Fibroblast of lung (primary cell): Measurements from ENCODE around the gene MRM3.

ENCODE experiments used
- EZH2 ChIP-seq: IDR thresholded peaks from 2 replicates; pipeline ENCODE4 v1.5.1; 2012; ENCODE audit warnings: low read length, control low read depth, mild to moderate bottlenecking; ENCODE audit errors: missing control alignments
- TF ChIP-seq, protein P1 (sequence below), 2 donors: IDR thresholded peaks in 1 of 2; conservative IDR thresholded peaks in 1 of 2; 1 replicate in 1 of 2; 2 replicates in 1 of 2; pipeline ENCODE4 v1.5.1; 2011 to 2012; ENCODE audit warnings: low read length in 2 of 2, control low read depth in 1 of 2, inconsistent platforms in 1 of 2, low read depth in 1 of 2, mild to moderate bottlenecking in 1 of 2

DNA sequence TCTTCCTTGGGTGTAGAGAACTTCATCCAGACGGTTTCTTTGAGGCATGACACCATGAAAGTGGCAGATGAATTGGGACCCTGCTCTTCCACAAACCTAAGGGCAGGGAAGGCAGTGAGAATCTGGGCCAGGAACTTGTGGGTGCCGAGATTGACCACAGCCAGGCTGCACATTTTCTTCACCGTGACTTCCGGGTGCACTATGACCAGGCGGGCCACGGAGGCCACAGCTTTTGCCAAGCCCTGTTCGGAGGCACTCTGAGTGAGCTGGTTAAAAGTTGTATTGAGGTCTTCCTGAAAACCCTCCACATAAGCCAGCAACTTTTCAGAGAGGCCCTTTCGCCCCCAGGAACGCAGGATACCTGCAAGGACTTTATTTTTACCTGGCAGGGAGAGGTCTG is 36.0 kb upstream of the MRM3 start:
- TF ChIP-seq, protein P1, sequence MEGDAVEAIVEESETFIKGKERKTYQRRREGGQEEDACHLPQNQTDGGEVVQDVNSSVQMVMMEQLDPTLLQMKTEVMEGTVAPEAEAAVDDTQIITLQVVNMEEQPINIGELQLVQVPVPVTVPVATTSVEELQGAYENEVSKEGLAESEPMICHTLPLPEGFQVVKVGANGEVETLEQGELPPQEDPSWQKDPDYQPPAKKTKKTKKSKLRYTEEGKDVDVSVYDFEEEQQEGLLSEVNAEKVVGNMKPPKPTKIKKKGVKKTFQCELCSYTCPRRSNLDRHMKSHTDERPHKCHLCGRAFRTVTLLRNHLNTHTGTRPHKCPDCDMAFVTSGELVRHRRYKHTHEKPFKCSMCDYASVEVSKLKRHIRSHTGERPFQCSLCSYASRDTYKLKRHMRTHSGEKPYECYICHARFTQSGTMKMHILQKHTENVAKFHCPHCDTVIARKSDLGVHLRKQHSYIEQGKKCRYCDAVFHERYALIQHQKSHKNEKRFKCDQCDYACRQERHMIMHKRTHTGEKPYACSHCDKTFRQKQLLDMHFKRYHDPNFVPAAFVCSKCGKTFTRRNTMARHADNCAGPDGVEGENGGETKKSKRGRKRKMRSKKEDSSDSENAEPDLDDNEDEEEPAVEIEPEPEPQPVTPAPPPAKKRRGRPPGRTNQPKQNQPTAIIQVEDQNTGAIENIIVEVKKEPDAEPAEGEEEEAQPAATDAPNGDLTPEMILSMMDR (conservative IDR thresholded peaks at IDR 0.05 in 1 of 2, IDR thresholded peaks at IDR 0.05 in 1 of 2; ENCODE audit: low read depth in 1 of 2, low read length in 2 of 2) = no peak
- no peak for TF ChIP-seq EZH2
